ENCODE results near the gene NBAS. TPM values are rescaled to one million over a fixed set of nuclear protein-coding genes. Genes with fewer than 3 reads are reported as not detected.

Gene NBAS
- total RNA-seq, 2 experiments from 2014 or later, result 24.3 to 25.5 TPM

DNA sequence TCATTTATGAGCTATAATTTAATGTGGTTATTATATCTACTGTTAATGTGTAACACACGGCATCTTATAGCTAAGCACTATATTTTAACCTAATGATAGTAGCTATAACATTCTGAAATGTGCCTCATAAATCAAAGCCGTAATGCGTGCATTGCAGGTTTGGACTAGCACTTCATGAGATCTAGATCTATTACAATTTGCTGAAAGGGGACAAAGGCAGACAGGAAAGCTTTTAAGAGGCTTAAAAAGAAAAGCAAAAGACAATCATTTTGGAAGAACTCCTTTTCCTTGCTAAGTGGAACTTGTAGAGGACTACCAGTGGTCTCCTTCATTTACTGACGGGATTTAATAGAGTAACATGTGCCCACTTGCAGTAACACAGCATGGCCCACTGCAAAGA, 213.1 kb downstream of the NBAS start:
- Histone ChIP-seq H3K4me3 (ENCODE audit: low read length) (no peak overlapping the region), H3K9me3 (ENCODE audit: control insufficient read depth in 1 of 2, insufficient read depth in 1 of 2, low read length in 2 of 2) (no peaks in the 10 kb centered on the region), H3K36me3 (ENCODE audit: insufficient read depth, low read length) (peaks cover 18% of the 10 kb centered on the region), H3K4me1 (ENCODE audit: insufficient read depth, low read length) (no peaks in the 10 kb centered on the region), H3K27ac (ENCODE audit: low read depth in 1 of 2, low read length in 2 of 2) (no peak overlapping the region), H3K27me3 (ENCODE audit: control insufficient read depth in 1 of 2, insufficient read depth in 2 of 2, low read length in 2 of 2) (no peaks in the 10 kb centered on the region)
- H3K9me3 Mint-ChIP-seq, result peaks cover 2% of the 10 kb centered on the region
- no peak for TF ChIP-seq CTCF (IDR thresholded peaks at IDR 0.05)
- ChIA-PET POLR2A (no interaction called here), CTCF (no interaction called here)
- no peak overlapping the region for H3K4me3 Mint-ChIP-seq
- no peak for DNase-seq
- no peaks in the 10 kb centered on the region for H3K4me1 Mint-ChIP-seq (ENCODE audit: low read depth)
- H3K27ac Mint-ChIP-seq, result no peak overlapping the region
- intact Hi-C loops (cut with DNase I, micrococcal nuclease), result no loop called here
- peaks cover 91% of the 10 kb centered on the region for H3K36me3 Mint-ChIP-seq (ENCODE audit: low read depth)
- ATAC-seq (ENCODE audit: poor library complexity), result no peak
- H3K27me3 Mint-ChIP-seq, result no peaks in the 10 kb centered on the region

DNA sequence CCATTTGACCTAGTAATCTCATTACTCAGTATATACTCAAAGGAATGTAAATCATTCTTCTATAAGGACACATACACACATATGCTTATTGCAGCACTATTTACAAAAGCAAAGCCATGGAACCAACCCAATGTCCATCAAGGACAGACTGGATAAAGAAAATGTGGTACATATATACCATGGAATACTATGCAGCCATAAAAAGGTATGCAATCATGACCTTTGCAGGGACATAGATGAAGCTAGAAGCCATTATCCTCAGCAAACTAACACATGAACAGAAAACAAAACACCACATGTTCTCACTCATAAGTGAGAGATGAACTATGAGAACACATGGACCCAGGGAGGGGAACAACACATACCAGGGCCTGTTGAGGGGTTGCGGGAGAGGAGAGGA, 214.5 kb downstream of the NBAS start:
- Histone ChIP-seq H3K27ac (ENCODE audit: low read depth in 1 of 2, low read length in 2 of 2) (no peak overlapping the region), H3K27me3 (ENCODE audit: control insufficient read depth in 1 of 2, insufficient read depth in 2 of 2, low read length in 2 of 2) (no peaks in the 10 kb centered on the region), H3K4me1 (ENCODE audit: insufficient read depth, low read length) (no peaks in the 10 kb centered on the region), H3K36me3 (ENCODE audit: insufficient read depth, low read length) (peaks cover 4% of the 10 kb centered on the region), H3K9me3 (ENCODE audit: control insufficient read depth in 1 of 2, insufficient read depth in 1 of 2, low read length in 2 of 2) (no peaks in the 10 kb centered on the region), H3K4me3 (ENCODE audit: low read length) (no peak overlapping the region)
- peaks cover 2% of the 10 kb centered on the region for H3K9me3 Mint-ChIP-seq
- H3K4me3 Mint-ChIP-seq, result no peak overlapping the region
- POLR2A ChIA-PET, result no interaction called here
- intact Hi-C loops (cut with DNase I, micrococcal nuclease), result no loop called here
- ATAC-seq (ENCODE audit: poor library complexity) (no peak), DNase-seq (no peak)
- no peak overlapping the region for H3K27ac Mint-ChIP-seq
- H3K36me3 Mint-ChIP-seq (ENCODE audit: low read depth), result peaks cover 90% of the 10 kb centered on the region
- CTCF ChIA-PET, result no interaction called here
- no peaks in the 10 kb centered on the region for H3K4me1 Mint-ChIP-seq (ENCODE audit: low read depth)
- no peaks in the 10 kb centered on the region for H3K27me3 Mint-ChIP-seq
- no peak for TF ChIP-seq CTCF (IDR thresholded peaks at IDR 0.05)

GRCh38 chr2:15337996-15338666, 223.0 kb downstream of the NBAS start:
- no peak overlapping the region for H3K4me3 Mint-ChIP-seq
- Histone ChIP-seq H3K27ac (ENCODE audit: low read depth in 1 of 2, low read length in 2 of 2) (no peak overlapping the region), H3K9me3 (ENCODE audit: control insufficient read depth in 1 of 2, insufficient read depth in 1 of 2, low read length in 2 of 2) (no peaks in the 10 kb centered on the region), H3K4me1 (ENCODE audit: insufficient read depth, low read length) (no peaks in the 10 kb centered on the region), H3K27me3 (ENCODE audit: control insufficient read depth in 1 of 2, insufficient read depth in 2 of 2, low read length in 2 of 2) (no peaks in the 10 kb centered on the region), H3K36me3 (ENCODE audit: insufficient read depth, low read length) (peaks cover 3% of the 10 kb centered on the region), H3K4me3 (ENCODE audit: low read length) (no peak overlapping the region)
- DNase-seq (no peak), ATAC-seq (ENCODE audit: poor library complexity) (no peak)
- CTCF ChIA-PET, result no interaction called here
- POLR2A ChIA-PET, result no interaction called here
- peaks cover 5% of the 10 kb centered on the region for H3K4me1 Mint-ChIP-seq (ENCODE audit: low read depth)
- peaks cover 72% of the 10 kb centered on the region for H3K36me3 Mint-ChIP-seq (ENCODE audit: low read depth)
- intact Hi-C loops (cut with DNase I, micrococcal nuclease), result no loop called here
- H3K27ac Mint-ChIP-seq, result no peak overlapping the region
- no peaks in the 10 kb centered on the region for H3K27me3 Mint-ChIP-seq
- H3K9me3 Mint-ChIP-seq, result no peaks in the 10 kb centered on the region
- no peak for TF ChIP-seq CTCF (IDR thresholded peaks at IDR 0.05)

Measured in CD4-positive, alpha-beta T cell (primary cell).